IPS-18c (cell line): ENCODE measurements around the gene MED13L.

Source experiments
- H3K4me3 ChIP-seq: 2 replicates; pipeline ENCODE4 v1.7.0; 2013; ENCODE audit warnings: low read depth, mild to moderate bottlenecking, low read length, moderate library complexity; ENCODE audit not compliant: insufficient read depth
- H3K9me3 ChIP-seq: one replicate; pipeline ENCODE4 v1.6.1; 2013; ENCODE audit warnings: mild to moderate bottlenecking, low read length, moderate library complexity; ENCODE audit not compliant: control insufficient read depth, insufficient read depth

The MED13L gene

DNA sequence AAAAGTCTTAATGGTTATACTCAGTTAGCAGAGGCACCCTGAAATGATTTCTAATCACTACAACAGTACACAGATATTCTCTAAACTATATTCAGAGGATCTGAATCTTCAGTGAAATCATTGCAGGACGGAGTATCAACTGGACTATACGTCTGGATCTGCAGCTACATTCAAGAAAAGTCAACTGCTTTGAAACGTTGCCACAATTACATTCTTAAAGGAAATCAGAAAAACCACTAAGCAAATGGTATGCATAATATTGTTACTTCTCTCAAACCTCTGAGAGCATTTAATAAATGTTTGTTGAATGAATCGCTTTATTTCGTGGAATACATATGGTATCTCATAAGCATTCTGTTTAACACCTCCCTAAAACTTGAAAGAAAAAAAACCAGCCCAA is 67.4 kb downstream of the MED13L start:
- Histone ChIP-seq H3K4me3 (no peak overlapping the region), H3K9me3 (no peaks in the 10 kb centered on the region)

DNA sequence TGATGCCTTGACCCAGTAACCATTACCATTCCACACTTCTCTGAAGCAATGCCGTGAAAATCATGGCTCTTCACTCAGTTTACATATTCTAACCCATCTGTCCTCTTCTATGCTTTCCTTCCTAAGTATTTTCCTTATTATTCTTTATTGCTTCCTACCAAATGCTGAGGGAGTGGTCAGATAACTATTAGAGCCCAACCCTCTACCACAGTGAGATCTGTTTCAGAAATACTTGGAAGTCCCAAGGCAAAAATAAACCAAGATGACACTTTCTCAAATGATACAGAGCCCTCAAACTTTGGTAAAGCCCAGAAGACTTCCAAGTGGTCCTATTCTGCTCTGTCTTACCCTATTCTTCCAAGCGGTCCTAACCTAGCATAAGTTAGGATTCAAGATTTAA is 68.0 kb downstream of the MED13L start:
- no peaks in the 10 kb centered on the region for H3K9me3 ChIP-seq

DNA sequence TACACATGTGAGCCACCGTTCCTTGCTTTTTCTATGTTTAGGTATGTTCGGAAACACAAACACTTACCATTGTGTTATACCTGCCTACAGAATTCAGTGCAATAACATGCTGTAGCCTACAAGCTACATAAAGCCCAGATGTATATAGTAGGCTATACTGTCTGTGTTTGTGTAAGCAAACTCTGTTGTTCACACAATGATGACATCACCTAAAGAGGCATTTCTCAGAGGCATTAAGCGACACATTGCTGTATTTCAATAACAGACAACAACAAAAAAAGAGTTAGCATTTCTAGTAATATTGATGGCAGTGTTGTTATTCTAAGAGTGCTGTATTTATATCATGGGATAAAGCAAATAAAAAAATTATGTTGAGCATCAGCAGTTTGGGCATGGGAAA is 70.2 kb downstream of the MED13L start:
- no peak overlapping the region for H3K4me3 ChIP-seq
- H3K9me3 ChIP-seq, result no peaks in the 10 kb centered on the region

More for the DNA sequence above, 68.0 kb downstream of the MED13L start:
- no peak overlapping the region for H3K4me3 ChIP-seq

DNA sequence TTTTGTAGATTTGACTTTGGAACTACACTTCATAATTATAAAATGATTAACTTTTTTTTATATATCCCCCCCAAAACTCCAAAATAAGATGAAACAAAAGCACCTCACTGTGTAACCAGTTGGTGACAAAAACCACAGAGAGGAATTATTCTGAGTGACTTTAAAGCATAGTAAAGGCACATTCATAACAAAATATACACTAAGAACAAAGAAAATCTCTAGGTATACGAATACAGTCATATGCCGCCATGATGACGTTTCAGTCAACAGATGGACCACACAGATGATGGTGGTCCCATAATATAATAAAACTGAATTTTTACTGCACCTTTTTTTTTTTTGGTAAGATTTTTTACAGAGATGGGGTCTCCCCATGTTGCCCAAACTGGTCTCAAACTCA is 70.7 kb downstream of the MED13L start:
- H3K9me3 ChIP-seq, result no peaks in the 10 kb centered on the region
- no peak overlapping the region for H3K4me3 ChIP-seq

DNA sequence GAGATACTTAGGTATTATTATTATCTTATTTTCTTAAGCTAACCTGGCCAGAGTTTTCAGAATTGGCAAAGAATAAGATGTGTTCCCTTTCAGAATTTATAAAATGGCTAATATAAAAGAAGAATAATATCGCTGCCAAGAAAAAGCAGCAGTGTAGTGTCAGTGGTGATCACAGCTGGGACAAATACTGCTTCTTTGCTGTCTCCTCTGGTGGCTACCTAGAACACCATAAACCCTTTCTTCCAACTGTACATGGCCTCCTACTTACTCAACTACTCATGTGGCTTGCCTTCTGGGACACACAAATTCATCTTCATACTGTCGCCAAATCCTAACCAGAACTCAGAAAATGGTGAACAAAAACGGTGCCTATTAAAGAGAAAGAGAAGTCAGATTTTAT is 72.7 kb downstream of the MED13L start:
- H3K9me3 ChIP-seq, result no peaks in the 10 kb centered on the region
- no peak overlapping the region for H3K4me3 ChIP-seq

DNA sequence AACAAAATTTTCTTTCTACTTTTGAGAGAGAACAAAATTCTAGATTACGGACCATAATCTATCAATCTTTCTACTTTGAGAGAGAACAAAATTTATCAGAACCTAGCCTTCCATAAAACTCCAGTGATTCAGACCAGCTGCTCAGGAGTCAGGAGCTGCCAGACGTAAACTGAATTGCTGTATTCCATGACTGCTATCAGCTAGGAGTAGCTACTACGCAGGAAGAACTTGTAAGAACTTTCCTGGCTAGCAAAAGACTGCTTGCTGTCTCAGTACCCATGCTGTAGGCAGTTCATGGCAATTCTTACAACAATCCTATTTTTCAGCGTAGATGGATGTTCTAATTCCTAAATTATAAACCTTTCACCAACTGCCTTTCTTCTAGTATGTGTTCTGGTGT is 73.3 kb downstream of the MED13L start:
- Histone ChIP-seq H3K9me3 (no peaks in the 10 kb centered on the region), H3K4me3 (no peak overlapping the region)

DNA sequence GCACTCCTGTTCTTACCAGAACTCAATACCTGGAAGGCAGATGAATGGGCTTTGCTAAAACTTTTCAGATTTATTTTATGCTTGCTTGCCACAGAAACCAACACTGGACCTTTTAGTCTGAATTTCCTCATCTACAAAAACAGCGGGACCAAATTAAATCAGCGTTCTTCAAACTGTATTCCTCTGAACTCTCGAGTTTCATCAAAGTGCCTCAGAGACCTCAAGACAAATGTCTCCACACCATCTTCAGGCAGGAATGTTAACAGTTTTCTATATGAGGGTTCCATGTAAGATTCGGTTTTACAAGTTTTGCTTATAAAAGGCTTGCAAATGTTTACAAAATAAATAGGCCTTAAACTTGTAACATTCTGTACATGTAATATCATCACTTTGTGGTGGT is 74.6 kb downstream of the MED13L start:
- Histone ChIP-seq H3K9me3 (no peaks in the 10 kb centered on the region), H3K4me3 (no peak overlapping the region)

DNA sequence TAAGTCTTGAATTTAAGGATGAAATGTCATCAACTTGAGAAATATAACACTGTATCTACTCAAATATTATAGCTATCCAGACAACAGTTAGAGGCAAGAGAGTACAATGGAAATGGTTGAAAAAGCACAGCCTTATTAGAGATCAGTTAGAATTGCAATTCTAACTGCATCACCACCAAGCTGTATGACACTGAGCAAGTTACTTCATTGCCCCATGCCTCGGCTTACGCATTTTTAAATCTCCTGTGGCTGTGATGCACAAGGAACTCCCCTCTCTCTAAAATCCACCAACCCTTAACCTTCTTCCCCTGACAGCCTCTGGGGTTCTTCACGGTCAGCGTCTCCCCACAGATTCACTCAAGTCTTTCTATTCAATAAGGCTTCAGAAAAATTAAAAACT is 75.1 kb downstream of the MED13L start:
- Histone ChIP-seq H3K9me3 (no peaks in the 10 kb centered on the region), H3K4me3 (no peak overlapping the region)

DNA sequence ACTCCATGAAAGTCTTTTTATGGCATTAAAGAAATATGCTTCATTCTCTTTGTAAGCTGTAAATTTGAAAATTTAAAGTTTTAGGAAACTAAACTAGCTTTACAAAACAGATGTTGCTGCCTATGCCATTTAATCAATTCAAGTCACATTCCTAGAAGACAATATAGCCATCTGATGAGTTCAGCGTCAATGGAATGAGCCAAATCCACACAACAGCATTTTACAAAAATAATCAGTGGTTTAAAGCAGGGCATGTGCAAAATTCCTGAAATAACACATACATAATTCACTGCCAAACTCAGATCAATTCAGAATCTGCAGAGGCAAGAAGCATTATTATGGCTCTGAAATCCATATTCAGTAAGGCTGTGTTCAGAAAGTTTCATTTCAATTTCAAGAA is 75.6 kb downstream of the MED13L start:
- Histone ChIP-seq H3K4me3 (no peak overlapping the region), H3K9me3 (no peaks in the 10 kb centered on the region)

DNA sequence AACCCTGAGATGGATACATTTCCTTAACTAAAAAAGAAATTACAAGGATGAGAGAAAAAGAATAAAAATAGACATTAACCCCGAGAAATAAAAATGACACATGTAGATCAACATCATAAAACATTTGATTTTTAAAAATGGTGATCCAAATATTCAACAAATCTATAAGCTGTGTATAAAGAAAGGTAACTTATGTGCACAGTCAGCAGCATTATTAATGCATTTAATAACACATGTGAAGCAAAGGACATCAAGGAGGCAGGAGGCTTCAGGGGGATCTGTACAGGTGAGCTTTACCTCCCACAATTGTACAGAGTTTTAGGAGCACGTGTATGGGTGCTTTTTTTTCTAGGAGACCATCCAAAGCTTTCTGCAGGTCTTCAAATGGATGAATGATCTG is 76.1 kb downstream of the MED13L start:
- no peaks in the 10 kb centered on the region for H3K9me3 ChIP-seq

DNA sequence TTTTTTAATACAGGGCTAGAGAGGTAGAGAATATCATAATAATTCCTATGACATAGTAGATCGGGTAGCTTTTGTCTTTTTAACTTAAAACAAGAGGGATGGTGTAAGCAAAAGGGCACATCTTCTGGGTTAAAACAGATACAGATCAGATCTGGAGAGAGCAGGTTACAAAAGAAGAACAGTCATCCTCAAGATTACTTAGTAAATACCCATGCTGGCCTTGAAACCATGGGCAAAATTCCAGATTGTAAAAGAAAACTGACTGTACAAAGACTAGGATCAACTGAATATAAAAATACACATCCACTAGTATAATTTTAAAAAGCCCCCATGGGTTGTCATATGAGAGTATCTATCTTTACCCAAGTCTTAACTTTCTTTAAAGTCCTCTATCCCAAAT is 76.7 kb downstream of the MED13L start:
- no peaks in the 10 kb centered on the region for H3K9me3 ChIP-seq
- H3K4me3 ChIP-seq, result no peak overlapping the region

More for the DNA sequence above, 76.1 kb downstream of the MED13L start:
- no peak overlapping the region for H3K4me3 ChIP-seq

DNA sequence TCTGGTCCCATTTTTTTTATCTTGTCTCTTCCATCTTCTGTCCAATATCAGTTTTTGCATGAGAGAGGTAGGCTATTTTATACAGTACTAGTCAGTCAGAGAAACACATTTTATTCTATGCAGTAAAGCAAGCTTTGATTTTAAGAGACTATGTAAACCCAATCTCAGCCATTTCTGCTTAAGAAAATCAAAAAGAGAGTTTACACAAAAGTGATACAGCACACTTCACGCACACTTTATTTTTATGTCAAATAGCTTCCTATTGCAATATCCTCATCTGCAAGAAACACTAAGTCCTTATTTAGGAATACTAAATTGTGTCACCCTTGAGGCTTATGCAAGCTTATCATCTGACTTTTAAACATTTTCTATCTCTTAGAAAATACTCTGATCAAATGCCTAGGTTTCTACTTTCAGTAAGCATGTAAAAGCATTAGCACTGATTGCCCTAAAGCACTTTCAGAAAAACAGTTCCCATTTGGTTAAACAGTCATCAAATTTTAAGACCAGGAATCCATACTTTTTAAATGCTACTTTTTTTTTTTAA is 78.3 kb downstream of the MED13L start:
- no peak overlapping the region for H3K4me3 ChIP-seq
- H3K9me3 ChIP-seq, result no peaks in the 10 kb centered on the region

DNA sequence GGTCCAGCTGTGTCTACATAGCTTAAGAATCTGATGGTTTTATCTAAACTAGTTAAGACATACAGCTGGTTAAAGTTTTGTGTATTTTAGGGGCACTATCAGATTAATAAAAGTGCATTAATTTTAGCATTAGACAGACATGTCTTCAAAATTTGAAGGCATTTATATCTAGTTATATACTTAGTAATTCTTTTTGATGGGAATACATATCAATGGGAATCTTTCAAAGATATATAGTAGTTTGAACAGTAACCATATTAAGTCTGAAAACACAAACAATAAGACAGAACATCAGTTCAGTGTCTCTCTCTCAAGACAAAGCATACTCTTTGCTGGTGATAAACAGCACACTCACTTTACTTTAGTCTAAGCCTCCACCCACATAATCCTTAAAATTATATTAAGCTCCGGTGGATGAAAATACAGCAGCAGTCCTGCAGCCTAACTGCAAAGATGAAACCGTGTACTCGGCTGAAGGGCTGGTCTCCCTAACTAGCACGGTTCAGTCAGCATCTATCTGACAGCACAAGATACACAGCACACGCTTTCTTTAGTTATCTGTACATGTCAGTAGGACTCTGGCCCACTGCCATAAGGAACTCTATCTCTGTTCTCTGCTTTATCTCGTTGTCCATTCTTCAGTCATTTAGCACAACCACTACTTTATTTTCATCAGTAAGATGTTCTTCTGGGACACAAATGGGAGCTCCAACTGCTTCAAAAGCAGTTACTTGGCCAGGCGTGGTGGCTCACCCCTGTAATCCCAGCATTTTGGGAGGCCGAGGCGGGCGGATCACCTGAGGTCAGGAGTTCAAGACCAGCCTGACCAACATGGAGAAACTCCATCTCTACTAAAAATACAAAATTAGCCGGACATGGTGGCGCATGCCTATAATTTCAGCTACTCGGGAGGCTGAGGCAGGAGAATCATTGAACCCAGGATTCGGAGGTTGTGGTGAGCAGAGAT is 80.5 kb downstream of the MED13L start:
- Histone ChIP-seq H3K9me3 (no peaks in the 10 kb centered on the region), H3K4me3 (no peak overlapping the region)

DNA sequence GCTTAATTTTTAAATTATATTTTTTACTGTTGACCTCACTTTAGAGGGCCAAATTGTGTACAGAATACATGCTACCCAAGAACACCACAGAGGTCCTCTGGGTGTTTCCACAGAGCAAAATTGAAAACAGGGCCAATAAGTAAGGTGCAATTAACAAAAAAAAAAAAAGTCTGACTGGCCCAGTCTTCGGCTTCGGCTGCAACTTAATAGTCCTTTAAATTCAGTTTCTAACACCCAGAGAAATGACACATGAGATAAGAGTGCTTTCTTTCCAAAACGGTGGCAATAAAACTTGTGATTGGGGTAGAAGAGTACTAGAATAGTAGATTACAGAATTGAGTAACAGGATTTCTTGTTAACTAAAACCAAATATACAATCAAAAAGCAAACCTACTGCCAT is 81.3 kb downstream of the MED13L start:
- no peak overlapping the region for H3K4me3 ChIP-seq

DNA sequence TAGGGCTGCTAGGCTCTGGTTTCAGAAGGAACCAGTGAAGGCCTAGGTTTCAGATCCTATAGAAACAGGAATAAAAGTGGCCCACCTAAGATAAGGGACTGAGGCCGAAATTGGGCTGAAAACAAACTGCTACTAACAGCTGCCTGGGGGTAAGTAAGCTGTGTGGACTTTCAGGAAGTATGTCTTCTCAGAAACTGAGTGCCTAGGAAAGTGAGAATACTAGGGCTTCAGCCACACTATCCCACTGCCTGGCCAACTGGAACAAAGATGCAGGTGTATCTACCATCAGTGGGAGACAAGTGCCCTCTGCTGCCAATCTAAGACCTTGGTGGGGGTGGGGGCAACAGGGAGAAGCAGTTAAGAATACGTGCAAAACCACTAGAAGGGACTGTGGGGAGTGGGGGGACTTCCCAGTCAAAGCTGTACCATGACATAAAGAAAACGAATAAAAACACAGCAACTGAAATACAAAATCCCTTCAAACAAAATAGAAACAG is 82.5 kb downstream of the MED13L start:
- H3K4me3 ChIP-seq, result no peak overlapping the region
- no peaks in the 10 kb centered on the region for H3K9me3 ChIP-seq

More for the DNA sequence above, 81.3 kb downstream of the MED13L start:
- no peaks in the 10 kb centered on the region for H3K9me3 ChIP-seq

DNA sequence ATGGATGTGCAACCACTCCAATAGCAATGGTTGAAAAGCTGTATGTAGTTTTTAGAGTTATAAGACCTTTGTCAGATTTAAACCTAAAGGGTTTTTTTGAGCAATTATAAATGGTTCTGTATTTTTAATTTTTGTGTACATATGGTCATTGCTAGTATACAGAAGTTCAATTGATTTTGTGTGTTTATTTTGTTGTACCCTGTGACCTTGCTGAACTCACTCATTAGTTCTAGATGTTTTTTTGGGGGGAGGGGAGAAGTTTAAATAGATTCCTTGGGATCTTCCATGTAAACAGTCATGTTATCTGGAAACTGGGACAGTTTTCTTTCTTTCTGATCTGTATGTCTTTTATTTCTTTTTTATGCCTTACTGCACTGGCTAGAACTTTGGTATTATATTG is 87.8 kb downstream of the MED13L start:
- no peaks in the 10 kb centered on the region for H3K9me3 ChIP-seq
- H3K4me3 ChIP-seq, result no peak overlapping the region

DNA sequence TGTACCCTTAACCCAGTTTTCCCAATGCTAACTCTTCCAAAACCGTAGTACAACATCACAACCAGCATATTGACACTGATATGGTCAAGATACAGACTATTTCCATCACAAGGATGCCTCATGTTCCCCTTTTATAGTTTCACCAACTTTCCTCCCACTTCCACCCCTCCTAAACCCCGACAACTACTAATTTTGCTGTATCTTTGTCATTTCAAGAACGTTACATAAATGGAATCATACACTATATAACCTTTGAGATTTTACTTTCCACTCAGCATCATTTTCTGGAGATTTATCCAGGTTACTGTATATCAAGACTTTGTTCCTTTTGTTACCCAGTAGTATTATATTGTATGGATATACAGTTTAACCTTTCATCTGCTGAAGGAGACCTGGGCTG is 88.9 kb downstream of the MED13L start:
- Histone ChIP-seq H3K9me3 (no peaks in the 10 kb centered on the region), H3K4me3 (no peak overlapping the region)

DNA sequence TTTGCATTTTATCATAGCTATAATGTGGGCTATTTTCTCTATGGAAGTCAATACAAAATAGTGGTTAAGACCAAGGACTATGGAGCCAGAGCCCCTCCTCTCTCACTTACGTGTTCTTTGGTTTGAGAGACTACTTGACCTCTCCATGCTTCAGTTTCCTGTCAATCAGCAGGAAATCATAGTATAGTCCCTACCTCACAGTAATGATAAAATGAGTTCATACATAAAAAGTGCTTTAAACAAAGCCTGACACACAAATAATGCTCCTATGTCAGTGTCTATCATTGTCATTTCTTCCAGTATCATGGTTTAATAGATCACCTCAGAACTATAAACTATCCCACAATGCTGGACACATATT is 90.4 kb downstream of the MED13L start:
- Histone ChIP-seq H3K9me3 (no peaks in the 10 kb centered on the region), H3K4me3 (no peak overlapping the region)
